GM10847 (cell line): ENCODE data around the gene SMPDL3A.

Source experiments
- POLR2A ChIP-seq: IDR thresholded peaks from 2 replicates; pipeline ENCODE4 v1.6.1; 2011; ENCODE audit not compliant: insufficient read length; ENCODE audit errors: extremely low read depth

SMPDL3A gene, protein sequence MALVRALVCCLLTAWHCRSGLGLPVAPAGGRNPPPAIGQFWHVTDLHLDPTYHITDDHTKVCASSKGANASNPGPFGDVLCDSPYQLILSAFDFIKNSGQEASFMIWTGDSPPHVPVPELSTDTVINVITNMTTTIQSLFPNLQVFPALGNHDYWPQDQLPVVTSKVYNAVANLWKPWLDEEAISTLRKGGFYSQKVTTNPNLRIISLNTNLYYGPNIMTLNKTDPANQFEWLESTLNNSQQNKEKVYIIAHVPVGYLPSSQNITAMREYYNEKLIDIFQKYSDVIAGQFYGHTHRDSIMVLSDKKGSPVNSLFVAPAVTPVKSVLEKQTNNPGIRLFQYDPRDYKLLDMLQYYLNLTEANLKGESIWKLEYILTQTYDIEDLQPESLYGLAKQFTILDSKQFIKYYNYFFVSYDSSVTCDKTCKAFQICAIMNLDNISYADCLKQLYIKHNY

DNA sequence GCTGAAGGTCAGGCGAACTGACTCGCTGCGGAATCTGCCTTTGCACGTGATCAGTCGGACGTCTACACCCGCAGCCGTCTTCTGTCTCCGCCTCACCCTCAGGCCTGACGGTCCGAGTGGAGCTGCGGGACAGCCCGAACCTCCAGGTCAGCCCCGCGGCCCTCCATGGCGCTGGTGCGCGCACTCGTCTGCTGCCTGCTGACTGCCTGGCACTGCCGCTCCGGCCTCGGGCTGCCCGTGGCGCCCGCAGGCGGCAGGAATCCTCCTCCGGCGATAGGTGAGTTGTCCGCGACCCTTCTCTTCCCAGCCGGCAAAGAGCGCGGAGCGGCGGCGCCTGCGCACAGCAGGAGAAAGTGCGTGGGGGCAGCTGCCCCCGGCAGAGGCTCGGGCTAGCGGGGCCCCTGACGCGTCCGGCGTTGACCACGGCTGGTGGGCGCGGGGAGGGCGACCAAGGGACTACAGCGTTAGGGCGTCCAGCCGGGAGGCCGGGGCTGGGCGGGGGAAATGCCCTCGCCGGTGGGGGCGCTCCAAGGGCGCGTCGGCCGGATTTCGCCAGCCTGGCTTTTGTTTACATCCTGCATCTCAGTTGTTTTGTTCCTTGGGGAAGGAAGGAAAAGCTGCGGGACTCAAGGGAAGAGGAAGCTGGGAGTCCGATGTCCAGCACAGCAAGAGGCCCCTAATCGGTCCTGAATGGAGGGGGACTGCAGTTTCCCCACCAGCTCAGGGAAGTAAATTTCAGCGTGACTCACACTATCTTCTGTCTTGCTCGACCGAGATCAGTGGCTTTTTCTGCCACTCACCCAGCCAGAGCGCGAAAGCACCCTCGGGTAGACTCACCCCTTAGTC, at the start of gene SMPDL3A:
Gene SMPDL3A, plus strand, starts transcription at position 77 of the 846 bp plus-strand sequence. Its CDS starts 89 bp downstream, at position 166.
- TF ChIP-seq POLR2A: no peak

DNA sequence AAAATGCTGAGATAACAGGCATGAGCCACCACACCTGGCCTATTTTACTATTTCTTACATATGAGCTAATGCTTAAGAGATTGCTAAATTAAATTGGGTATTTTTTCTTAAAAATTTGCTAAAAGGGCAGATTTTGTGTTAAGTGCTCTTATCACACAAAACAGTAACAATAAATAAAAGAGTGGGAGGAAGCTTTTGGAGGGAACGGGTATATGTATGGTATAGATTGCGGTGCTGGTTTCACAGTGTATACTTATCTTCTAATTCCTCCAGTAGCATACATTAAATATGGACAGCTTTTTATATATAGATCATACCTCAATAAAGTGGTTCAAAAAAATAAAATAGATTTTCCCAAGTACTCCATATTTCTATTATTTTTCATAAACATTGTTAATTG, 49.0 kb upstream of the SMPDL3A start:
- TF ChIP-seq POLR2A: no peak

DNA sequence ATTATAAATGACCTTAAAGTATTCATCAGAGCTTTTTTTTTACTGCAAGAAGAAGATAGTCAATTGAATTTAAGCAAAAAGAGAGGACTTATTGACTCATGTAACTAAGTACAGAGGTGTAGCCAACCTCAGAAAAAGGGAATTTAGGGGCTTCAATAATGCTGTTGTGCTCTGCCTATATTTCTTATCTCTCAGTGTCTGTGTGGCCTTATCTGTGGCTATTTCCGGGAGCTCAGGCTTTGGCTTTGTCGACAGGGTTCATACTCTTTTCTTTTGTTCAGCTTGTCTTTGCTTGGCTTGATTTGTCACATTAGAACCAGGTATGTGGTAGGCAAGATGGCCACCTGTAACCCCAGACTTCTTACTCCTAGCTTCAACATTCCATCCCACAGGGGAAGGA, 48.1 kb upstream of the SMPDL3A start:
- TF ChIP-seq POLR2A: no peak

DNA sequence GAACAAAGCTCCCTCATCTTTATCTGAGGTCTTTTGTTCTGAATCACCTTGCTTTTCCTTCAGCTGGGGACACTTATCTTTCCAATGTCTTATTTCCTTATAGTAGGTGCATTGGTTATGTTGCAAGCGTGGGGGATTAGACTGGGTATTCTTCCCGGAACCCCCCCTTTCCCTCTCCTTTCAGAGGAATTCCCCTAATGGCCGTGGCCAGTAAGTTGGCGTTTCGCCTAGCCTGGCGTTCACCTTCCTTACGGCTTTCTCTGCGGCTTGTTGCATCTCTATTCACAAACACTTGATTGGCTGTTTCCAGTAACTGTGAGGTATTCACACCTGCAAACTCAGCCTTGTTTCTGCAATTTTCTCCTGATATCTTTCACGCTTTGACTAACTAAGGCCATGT, 42.4 kb upstream of the SMPDL3A start:
- no peak for TF ChIP-seq POLR2A

DNA sequence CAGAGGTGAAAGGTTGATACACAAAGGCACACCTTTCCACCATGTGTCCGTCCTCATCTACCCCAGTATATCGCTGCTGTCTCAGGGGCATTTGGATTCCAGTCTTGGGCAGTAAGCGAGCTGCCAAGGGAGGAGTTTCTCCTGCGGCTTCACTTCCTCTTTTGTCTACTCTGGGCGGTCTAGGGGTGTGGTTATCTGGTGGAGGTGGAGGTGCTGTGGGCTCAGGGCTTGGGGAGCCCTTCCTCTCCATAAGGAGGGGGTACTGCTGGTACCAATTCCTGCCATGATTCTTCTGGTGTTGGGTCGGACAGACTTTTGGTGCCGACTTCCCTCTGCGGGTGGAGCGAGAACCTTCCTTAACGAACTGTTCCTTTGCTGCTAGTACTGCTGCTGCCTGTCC, 41.5 kb upstream of the SMPDL3A start:
- TF ChIP-seq POLR2A: no peak

DNA sequence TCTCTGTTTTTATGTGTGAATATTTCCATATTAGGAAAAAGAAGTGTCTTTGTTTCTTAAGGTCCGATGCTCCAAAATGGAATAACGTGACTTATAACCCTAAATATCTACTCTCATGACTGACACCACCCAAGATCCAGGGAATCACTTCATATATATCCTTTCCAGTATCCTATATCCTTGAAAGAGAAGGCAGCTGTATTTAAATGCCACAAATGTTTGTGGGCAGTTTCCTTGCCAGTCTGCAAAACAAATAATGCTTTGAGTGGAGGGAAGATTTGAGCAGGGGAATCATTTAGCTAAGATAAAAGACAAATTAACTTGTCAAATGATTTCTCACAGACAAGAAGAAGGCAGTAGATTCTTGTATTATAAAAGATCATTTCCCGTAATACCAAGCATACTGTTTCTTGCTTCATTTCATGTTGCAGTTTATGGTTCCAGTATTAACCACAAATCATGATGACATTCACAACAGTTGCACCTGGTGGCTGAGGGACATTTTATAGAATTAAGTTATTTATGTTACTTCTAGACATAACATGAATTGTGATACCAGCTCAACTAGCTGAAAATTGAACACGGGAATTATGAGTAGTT, 39.5 kb upstream of the SMPDL3A start:
- no peak for TF ChIP-seq POLR2A

DNA sequence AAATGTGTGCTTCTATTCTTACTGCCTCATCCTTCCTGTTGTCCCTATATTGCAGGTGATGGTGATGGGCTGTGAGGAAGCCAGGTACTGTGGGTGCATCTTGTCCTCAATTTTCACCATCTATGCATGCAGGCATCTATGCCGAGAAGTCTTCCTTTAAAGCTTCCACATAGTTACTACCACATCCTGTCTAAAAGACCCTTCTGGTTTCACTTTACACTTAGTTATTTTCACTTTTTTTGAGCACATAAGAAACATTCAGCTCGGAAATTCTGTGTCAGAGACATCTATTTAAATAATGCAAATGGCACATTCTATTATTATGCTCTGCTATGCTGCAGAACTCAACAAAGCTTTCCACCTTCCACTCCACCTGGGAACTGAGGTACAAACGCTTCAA, 37.7 kb upstream of the SMPDL3A start:
- TF ChIP-seq POLR2A: no peak

DNA sequence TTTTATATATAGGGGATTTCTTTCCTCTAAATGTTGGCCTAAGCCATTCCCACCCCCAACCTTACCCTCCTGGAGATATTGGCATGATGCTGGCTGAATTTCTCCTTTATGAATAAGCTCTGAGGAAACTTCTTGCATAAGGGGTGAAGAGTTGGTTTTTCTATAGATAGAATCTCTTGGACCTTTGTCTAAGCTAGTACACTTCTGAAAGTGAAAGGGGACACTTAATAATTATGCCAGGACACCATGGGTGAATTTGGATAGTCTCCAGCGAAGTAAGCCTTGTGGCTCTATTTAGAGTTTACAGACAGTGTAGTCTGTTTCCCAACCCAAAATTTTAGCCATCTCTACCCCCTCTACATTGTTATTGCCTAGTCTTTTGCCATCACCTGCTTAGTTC, 36.6 kb upstream of the SMPDL3A start:
- TF ChIP-seq POLR2A: no peak

DNA sequence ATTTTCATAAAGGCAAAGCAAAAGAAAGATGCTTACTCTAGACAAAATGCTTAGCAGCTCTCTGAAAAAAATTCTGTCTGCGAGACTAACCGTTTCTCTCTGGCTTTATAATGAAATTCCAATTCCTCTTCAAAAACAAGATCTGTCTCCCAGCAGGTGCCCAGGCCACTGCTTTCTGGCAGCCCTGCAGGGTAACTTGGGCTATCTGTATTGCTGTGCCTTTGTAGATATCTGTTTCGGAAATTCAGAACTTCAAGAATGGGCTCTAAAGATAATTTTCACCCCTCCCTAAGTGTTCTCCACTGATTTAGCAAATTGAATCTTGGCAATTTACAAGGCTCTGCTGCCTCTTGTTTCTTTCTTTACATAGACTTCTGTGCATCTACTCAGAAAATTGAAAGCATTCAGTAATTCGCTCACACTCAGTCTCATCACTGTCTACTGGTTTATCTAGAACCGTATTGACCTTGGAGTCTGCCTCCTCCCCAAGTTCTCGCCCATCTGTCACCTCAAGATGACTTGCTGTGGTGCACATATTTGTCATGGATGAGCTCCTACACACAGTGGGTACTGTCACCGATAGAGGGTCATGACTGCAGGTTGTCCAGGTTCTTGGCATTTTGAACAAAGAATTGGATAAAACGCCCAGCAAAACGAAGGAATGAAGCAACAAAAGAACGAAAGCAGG, 35.9 kb upstream of the SMPDL3A start:
- TF ChIP-seq POLR2A: no peak

DNA sequence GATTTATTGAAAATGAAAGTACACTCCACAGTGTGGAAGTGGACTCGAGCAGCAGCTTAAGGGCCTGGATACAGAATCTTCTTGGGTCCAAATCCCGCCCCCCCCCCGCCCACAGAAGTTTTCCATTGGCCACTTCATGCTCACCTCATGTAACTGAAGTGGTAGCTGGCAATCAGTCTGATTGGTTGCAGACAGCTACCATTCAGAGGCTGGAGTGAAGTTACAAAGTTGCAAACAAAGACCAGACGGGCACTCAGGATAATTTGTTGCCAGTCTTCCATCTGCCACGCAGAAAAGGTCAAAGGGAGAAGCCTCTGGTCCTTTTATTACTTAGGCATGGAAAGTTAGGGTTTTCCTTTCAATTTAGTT, 35.4 kb upstream of the SMPDL3A start:
- no peak for TF ChIP-seq POLR2A

DNA sequence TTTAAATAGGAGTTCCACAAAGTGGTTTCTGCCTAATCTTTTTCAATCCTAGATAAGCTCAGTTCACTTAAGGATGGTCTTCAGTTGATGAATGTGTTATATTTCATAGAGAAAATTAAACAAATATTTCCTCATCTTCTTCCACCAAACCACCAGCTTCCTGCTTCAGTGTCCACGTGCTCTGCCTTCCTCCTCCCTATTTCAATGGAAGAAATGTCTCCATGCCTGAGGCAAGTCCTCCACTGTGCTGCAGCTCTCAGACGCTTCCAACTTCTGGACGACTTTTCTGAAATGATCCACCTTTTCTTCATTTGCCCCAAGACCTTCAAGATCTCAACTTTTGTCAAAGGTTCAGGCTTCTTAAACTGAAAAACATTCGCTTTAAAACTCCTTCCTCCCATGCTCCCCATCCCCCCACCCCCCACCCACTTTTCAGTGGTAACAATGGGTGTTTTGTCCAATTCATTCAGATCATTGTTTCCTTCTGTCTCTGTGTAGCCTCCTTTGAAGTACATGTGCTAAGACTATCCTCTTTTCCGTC, 34.8 kb upstream of the SMPDL3A start:
- no peak for TF ChIP-seq POLR2A

DNA sequence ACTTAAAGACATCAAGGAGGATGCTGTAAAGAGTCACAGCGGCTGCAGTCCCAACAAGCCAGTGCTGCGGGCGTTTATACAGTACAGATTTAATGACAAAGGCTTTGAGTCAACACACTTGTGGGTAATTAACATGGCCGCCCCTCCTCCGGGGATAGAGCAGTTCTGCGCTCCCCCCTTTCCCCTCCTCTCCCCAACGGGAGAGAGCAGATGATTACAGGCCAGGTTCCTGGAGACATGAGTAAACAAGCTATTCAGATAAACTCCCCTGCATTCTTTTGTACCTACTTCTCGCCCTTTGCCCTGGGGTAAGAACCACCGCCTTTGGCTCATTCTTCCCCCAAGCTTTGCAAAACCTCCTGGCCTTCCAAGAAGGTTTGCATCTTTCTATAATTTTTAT, 33.2 kb upstream of the SMPDL3A start:
- no peak for TF ChIP-seq POLR2A

DNA sequence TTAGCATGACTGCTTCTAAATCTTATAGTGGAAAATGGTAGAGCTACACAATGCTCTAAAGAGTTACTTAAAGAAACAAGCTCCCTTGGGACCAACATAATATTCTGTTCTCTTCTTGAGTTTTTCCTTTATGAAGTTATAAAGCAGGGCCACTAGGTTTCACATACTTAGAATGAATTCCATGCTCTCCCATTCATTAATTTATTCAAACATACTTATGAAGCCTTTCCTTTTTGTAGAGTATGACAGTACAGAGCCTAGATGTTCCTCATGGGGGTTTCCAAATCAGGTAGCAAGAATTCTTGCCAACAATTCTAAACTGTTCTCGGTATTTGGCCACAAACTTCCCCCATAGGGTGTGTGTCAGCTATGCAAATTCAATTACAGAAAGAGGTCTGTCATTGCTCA, 30.1 kb upstream of the SMPDL3A start:
- TF ChIP-seq POLR2A: no peak

DNA sequence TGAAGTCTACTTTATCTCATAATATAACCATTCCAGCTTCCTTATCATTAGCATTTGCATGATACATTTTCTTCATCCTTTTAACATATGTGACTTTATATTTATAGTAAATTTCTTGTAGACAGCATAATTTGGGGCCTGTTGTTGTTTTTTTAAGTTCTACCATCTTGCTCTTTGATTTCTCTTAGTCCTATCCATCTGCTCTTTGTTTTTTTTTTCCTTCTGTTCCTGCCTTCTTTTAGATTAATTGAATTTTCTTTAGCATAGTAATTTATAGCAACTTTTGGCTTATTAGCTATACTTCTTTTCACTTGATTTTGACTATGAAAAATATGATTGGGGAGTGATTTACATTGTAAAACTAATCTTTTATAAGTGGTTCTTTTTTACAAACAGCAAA, 28.7 kb upstream of the SMPDL3A start:
- no peak for TF ChIP-seq POLR2A

DNA sequence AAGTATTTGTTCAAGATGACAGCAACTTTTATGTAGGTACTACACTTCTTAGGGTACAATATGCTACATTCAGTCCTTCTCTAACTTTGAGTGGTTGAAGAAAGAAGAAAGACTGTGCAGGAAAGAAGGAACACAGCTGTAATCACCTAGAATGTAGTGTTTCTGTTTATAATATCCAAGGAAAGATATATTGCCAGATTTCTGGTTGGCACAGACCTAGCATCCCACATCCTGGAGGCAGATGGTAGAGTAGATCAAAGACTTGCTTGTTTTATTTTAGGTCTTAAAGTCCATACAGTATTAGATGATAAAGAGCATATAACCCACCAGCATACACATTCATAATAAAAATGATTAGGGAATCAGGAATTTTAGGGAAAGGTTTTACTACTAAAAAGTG, 22.8 kb upstream of the SMPDL3A start:
- no peak for TF ChIP-seq POLR2A
